Prostate gland (tissue), 2 donors: ENCODE measurements around the gene KLHDC7B.

ENCODE experiments used
- POLR2A ChIP-seq: fragments of 450-650 bp; IDR thresholded peaks from one replicate; pipeline ENCODE4 v1.6.1; 2016; ENCODE audit warnings: antibody characterized with exemption, mild to moderate bottlenecking
- POLR2AphosphoS5 ChIP-seq: sonication (generic); formaldehyde crosslinking; IDR thresholded peaks from one replicate; pipeline ENCODE4 v1.6.1; 2017; ENCODE audit warnings: antibody characterized with exemption
- TF ChIP-seq, protein P1 (sequence below), 4 experiments: fragments of 200-600 bp in 2 of 4; fragments of 450-650 bp in 2 of 4; sonication (generic) in 2 of 4; IDR thresholded peaks; 1 replicate in 3 of 4; 2 replicates in 1 of 4; pipeline ENCODE4 v1.5.1; 2016 to 2019; ENCODE audit warnings: antibody characterized with exemption in 4 of 4, mild to moderate bottlenecking in 2 of 4, moderate library complexity in 2 of 4

DNA sequence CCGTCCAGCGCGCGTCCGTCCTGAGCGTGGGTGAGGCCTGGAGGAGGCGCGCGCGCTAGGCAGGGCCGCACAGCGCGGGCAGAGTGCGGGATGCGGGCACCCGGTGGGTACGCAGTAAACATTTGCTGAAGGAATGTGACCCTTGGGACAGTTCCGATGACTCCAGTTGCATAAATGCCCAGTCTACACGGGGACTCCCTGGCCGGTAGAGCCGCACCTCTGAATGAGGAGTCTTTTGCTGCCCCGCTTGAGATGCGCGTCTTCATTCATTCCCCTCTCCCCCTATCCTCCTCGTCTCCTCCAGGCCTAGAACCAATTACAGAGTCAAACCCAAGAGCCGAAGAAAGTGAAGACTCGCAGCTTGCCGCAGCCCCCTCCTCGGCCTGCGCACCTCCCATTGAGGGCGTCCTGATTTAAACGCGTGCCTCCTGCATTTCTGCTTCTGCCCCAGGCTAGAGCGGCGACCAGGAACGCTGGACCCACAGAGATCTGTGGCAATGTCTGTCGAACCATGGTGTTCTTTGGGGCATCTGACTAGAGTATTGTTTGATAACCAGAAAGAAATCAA is 37.7 kb downstream of the KLHDC7B start:
- TF ChIP-seq, protein P1, sequence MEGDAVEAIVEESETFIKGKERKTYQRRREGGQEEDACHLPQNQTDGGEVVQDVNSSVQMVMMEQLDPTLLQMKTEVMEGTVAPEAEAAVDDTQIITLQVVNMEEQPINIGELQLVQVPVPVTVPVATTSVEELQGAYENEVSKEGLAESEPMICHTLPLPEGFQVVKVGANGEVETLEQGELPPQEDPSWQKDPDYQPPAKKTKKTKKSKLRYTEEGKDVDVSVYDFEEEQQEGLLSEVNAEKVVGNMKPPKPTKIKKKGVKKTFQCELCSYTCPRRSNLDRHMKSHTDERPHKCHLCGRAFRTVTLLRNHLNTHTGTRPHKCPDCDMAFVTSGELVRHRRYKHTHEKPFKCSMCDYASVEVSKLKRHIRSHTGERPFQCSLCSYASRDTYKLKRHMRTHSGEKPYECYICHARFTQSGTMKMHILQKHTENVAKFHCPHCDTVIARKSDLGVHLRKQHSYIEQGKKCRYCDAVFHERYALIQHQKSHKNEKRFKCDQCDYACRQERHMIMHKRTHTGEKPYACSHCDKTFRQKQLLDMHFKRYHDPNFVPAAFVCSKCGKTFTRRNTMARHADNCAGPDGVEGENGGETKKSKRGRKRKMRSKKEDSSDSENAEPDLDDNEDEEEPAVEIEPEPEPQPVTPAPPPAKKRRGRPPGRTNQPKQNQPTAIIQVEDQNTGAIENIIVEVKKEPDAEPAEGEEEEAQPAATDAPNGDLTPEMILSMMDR (IDR thresholded peaks at IDR 0.05) = no peak
- TF ChIP-seq POLR2AphosphoS5 (no peak), POLR2A (no peak)
